ENCODE data around the gene FLT3. TPM values are rescaled to one million over a fixed set of nuclear protein-coding genes. Genes with fewer than 3 reads are reported as not detected.
A peak's percentile ranks its signal among the peaks of the same experiment; 100 is the strongest.

FLT3 gene
- total RNA-seq, 1 donor from 2014 or later: not detected

GRCh38 chr13:27955014-27955591 is 145.3 kb downstream of the FLT3 start:
- ATAC-seq (no peak), DNase-seq (ENCODE audit: missing footprints) (no peak)
- intact Hi-C loops (cut with DNase I): loop anchor here (10.0 kb wide), 1 partner anchor 130 kb away; no protein-coding TSS in a partner anchor

GRCh38 chr13:27954406-27954851 is 145.9 kb downstream of the FLT3 start:
- intact Hi-C loops (cut with DNase I): loop anchor here (10.0 kb wide), 1 partner anchor 130 kb away; no protein-coding TSS in a partner anchor
- peak; percentile 61 for ATAC-seq
- no peak for DNase-seq (ENCODE audit: missing footprints)

GRCh38 chr13:27953676-27954405 is 146.5 kb downstream of the FLT3 start:
- ATAC-seq (peak; percentile 96), DNase-seq (ENCODE audit: missing footprints) (peak; percentile 89)
- intact Hi-C loops (cut with DNase I): loop anchor here (10.0 kb wide), 1 partner anchor 129 kb away; no protein-coding TSS in a partner anchor

Other genes starting within 250 kb of the FLT3 start
- not detected for gene PDX1, start 180.6 kb downstream of the FLT3 start, total RNA-seq
- not detected for gene CDX2, start 131.3 kb downstream of the FLT3 start, total RNA-seq
- gene URAD, start 111.9 kb downstream of the FLT3 start, total RNA-seq: not detected
- gene PAN3, start 38.0 kb upstream of the FLT3 start, total RNA-seq: 8.7 TPM